Stimulated activated CD8-positive, alpha-beta memory T cell treated with anti-CD3 and anti-CD28 coated beads, Interleukin-4, amount 100 ng/mL, for 4 hours (primary cell): ENCODE measurements around the gene CKB.

Source experiments
- DNase-seq, 2 donors: peaks; one replicate each; pipeline ENCODE4 v3.0.0-alpha.2; 2020; ENCODE audit warnings: low read depth in 2 of 2, low spot score in 1 of 2

Gene CKB

DNA sequence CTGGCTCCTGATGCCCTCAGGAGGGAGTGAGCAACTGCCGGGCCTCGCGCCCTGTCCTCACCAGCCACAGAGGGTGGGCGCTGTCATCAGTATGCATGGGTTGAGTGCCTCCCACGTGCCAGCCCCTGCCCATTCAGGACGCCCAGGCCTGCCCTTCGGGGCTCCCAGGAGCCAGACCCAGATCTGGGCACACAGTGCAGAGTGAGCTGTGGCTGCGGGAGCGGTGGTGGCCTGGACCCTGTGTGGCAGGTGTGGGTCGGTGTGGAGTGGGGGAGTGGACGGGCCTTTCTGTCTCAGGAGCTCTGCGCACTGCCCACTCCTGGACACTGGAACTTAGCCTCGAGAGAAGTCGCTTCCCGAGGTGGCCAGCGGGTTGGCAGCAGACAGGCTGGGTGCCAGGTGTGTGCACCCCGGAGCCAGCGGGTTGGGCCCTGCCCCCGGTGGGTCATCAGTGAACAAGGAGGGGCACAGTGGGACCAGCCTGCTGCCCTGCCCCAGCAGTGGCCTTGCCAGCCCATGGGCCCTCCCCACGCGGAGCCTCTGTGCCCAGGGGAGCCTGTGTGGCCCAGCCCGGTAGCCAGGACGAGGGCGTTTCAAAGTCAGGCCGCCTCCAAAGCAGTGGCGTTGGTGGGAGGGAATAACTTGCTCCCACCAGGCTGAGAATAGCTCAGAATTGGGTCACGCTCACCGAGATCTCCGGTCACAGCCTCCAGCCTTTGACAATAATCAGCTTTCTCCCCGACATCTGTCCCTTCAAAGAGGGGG, 15.8 kb upstream of the CKB start:
- DNase-seq = no peak

DNA sequence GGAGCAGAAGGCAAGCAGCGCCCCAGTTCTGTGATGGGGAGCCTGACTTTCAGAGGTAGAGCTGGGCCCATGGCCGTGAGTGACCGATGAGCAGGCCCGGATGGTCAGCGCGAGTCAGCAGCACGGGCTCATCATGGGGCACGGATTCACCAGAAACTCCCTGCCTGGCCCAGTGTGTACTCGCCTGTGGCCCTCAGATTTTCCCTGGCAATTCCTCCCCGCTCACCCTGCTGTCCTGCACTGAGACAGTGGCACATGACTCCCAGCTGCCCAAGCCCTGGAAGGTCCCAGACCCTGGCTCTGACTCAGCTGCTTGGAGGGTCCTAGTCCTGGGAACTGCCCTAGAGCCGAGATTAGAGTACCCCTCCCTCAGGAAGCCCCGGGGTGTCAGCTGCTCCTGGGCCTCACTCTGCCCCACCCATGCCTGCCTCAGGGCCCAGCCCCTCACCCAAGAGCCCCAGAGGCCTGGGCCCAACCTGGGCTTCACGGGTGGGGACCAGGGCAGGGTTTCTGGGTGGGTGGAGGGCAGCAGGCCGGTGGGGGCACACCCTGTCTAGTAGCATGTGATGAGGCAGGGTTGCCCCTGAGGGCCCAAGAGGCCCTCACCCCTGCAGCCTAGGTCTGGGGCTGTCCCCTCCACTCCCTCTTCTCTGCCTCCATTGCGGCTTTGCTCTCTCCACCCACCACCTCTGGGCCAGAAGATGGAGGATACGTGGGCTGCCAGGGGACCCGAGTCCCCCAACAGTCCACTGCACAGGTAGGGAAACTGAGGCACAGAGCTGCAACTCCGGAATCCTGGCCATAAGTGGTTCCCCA, 14.8 kb upstream of the CKB start:
- no peak for DNase-seq

DNA sequence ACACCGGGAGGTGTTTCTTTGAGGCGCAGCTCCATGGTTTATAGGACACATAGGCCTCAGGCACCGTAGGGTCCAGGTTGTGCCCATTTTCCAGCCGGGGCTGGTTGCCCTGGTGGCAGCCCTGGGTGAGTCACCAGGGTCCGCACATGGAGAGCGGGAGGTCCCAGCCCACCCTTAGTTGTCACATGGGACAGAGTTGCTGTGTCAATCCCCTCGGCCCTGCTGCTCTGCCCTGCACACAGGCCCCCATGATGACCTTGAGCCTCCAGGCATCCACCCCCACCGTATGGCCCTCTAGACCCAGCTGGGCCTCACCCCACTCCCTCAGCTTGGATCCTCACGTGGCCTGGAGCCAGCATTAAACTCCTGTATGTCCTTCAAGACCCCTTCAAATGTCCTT, 14.1 kb upstream of the CKB start:
- DNase-seq = no peak

GRCh38 chr14:103535891-103536565, 13.4 kb upstream of the CKB start:
- DNase-seq = no peak

DNA sequence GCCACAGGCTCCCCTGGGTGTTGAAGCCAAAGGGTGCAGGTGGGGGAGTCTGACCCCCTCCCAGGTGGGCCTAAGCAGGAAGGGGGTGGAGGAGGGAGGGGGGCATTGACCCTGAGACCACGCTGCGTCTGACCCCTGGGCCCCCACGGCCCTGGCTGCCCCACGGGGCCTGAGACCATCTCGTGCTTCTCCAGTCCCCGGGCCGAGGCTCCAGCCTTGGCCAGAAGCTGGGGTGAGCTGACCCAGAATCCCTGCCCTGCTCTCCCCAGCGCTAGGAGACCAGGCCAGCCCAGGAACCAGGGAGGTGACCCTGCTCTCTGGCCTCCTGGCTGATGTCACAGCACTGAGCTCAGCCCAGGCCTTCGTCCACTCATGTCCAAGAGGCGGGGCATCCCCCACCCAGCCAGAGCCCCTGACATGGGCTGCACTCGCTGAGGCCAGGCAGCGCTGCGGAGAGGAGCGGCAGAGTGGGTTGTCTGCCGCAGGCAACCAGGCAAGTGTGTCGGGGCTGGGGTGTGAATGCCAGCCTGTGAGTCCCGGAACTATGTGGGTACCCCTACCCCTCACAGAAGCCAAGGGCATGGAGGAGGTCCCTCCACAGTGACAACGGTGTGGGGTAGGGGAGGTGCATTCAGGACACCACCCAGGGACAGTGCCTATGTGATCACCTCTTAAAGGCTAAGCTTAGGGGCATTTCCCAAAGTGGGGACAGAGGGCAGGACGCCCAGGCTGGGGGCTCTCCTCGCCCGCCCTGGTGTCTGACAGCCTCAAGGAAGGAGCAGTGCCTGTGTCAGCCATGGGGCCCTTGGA, 12.7 kb upstream of the CKB start:
- DNase-seq = no peak

- DNase-seq = no peak
These were observed 12.0 kb upstream of the CKB start for GRCh38 chr14:103534576-103535061.

- DNase-seq = no peak
These were observed 11.5 kb upstream of the CKB start for GRCh38 chr14:103533999-103534575.

- no peak for DNase-seq
These were observed 10.7 kb upstream of the CKB start for GRCh38 chr14:103533137-103533998.

DNA sequence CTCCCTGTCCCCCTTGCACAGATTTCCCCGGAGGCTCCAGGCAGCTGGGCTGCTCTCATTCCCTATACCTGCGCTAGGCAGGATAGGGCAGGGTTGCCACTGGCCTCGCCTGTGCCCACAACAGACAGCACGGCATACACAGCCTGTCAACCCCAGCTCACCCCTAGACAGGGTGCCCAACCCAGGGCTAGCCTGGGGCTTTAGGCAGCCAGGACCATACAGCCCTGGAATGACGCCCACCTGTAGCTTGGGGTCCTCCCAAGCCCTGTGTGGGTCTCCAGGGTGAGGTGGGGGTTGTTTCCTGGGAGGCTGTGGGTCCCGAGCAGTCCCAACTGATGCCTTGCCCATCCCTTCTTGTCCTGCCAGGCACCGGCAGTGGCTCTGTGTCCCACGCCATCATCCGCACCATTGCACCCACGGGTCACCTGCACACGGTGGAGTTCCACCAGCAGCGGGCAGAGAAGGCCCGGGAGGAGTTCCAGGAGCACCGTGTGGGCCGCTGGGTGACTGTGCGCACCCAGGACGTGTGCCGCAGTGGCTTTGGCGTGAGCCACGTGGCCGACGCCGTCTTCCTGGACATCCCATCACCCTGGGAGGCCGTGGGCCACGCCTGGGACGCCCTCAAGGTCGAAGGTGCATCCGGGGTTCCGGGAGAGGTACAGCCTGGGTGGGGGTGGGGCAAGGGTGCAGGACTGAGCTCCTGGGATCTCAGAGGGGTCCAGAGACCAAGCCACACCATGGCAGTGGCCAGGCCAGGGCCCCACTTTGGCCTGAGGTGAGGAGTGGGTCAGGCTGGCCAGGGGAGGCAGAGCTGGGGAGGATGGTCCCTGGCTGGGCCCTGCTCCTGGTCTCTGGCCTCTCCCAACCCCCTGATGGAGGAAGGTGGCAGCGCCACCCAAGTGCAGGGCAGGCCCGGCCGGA, 9.8 kb upstream of the CKB start:
- no peak for DNase-seq

DNA sequence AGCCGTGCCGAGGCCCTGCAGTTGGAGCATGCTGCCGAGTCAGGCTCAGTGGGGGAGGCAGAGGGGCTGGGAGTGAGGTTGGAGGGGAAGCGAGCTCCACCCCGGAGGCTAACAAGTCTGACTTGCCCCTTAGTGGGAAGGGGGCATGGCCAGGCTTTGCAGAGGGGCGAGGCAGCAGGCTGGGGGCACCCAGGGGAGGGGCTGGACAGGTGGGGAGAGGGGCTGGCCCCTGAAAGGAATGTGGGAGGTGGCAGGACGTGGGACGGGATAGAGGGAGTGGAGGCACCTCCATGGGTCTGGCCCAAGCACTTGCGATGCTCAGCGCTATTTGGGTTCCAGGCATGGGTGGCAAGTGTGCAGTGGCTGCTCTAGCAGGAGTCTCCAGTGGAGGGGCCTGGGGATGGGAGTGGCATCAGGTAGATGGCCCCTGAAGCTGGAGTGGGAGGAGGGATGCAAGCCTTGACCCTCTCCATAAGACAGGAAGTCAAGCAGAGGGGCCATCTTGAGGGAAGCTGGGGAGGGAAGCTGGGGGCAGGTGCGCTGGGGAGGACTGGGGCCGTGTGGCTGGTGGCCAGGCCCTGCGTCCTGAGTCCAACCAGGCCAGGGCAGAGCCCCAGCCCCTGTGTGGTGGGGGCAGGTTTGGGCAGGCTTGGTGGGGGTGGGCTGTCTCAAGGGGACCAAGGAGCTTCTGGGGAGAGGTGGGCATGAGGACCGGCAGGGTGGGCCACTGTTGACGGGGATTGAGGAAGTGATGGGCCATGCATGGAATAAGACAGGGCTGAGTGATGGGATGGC, 9.0 kb upstream of the CKB start:
- DNase-seq = no peak

GRCh38 chr14:103530831-103531230, 8.2 kb upstream of the CKB start:
- no peak for DNase-seq

DNA sequence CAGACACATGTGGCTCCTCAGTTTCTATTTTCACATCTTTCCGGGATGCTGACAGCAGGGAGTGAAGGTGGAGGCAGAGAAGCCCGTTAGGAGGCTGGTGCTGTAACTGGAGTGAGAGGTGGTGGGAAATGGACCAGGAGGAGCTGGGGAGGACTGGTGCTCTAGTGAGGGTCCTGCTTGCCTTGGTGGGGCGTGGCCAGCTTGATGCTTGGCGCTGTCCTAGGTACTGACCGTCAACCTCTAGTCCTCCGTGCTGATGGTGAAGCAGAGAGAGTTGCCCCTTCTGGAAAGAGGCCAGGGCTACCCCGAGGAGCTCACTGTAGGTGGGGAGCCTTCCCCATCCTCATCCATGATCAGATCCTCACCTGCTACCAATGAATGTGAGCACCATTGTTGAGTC, 7.8 kb upstream of the CKB start:
- DNase-seq = no peak

GRCh38 chr14:103529383-103530365, 7.0 kb upstream of the CKB start:
- DNase-seq = no peak

DNA sequence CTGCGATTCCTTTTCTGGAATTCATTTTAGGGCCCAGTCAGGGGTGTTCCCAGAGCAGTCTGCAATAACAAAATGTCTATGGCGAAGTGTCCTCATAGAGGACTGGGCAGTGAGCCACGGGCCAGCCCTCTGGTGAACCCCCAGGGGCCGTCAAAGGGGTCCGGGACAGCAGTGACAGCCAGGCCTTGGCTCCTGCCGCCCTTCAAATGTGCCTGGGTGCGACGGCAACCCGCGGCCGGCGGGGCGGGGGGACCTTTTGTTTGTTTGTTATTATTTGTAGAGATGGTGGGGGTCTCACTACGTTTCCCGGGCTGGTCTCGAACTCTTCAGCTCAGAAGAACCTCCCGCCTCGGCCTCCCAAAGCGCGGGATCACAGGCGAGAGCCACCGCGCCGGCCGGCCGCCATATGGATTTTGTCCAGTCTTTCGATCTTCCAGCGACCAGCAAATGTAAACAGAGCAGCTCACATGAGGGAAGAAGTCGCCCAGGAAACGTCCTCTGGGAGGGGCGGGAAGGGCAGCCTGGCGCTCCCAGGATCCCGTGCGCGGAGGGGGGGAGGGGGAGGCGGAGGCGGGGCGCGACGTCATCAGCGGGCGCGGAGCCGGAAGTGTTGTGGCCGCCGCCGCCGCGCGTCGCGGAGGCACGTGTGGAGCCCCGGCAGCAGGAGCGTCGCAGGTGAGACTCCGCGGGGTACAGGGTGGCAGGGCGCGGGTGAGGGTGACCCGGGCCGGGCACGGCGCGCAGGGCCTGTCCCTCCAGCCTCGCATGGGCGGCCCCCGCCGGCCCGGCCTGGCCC, 6.2 kb upstream of the CKB start, which contains the start of gene TRMT61A:
Gene TRMT61A (plus strand): TSS at position 610 of the 796 bp plus-strand sequence. CDS start 783 bp downstream, outside the sequence.
- peak; percentile 47 to 60 for DNase-seq

DNA sequence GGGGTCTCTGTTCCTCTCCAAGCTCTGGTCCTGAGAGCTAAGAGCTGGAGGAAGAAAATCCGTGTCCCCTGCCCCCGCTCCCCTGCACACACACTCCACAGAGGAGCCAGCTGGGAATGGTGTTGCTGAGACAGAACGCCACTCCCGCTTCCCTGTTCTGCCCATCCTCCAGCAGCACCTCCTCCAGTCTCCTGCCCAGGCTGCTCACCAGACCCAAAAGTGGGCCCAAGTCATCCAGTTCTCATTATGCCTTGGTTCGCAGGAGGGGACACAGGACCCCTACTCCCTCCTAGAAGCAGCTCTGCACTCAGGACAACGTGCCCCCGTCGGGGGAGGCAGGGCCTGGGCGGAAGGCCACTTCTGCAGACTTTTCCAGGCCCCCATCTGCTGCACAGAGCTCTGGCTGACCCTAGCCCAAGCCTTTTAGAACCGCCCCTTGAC, 5.5 kb upstream of the CKB start:
- DNase-seq = no peak
